SK-N-SH (cell line): Measurements from ENCODE around the gene EEF2K. TPM values are rescaled to one million over a fixed set of nuclear protein-coding genes. Genes with fewer than 3 reads are reported as not detected.
A peak's percentile ranks its signal among the peaks of the same experiment; 100 is the strongest.

ENCODE experiments used
- CTCF ChIA-PET: fragments of 300-600, 350-600 bp; formaldehyde crosslinking; extraction: SDS; loops from one replicate; lab custom pipeline; 2021; lab: Yijun Ruan, JAX
- POLR2A ChIA-PET: fragments of 350-600 bp; sonication (Branson Sonifier 250); formaldehyde crosslinking; extraction: SDS; loops from one replicate; lab custom pipeline; 2020; ENCODE audit warnings: antibody characterized with exemption, inconsistent platforms; lab: Yijun Ruan, JAX
- DNase-seq: peaks from one replicate; pipeline ENCODE4 v3.0.0; 2012
- H2AFZ ChIP-seq: fragments of 200-600 bp; sonication (generic); 2 replicates; pipeline ENCODE4 v1.8.1; 2016; ENCODE audit warnings: antibody characterized with exemption, mild to moderate bottlenecking, low read depth
- H3F3A ChIP-seq: fragments of 200-600 bp; sonication (generic); replicated peaks from 2 replicates; pipeline ENCODE3; 2016; ENCODE audit warnings: antibody characterized with exemption, mild to moderate bottlenecking; ENCODE audit not compliant: insufficient read depth
- H3K27ac ChIP-seq, 2 experiments: fragments of 200-500 bp in 1 of 2; fragments of 200-600 bp in 1 of 2; sonication (Bioruptor generic) in 1 of 2; sonication (generic), shearing (Covaris generic) in 1 of 2; 2 replicates each; pipeline versions ENCODE4 v1.5.1 to v1.6.1; 2014 to 2016; ENCODE audit warnings: low read depth in 2 of 2, inconsistent platforms in 1 of 2, low read length in 1 of 2, mild to moderate bottlenecking in 1 of 2, mixed read lengths in 1 of 2
- H3K27me3 ChIP-seq: fragments of 200-600 bp; sonication (generic), shearing (Covaris generic); 2 replicates; pipeline ENCODE4 v1.6.1; 2016; ENCODE audit warnings: mixed run types; ENCODE audit not compliant: insufficient read depth
- H3K36me3 ChIP-seq, 2 experiments: fragments of 200-500 bp in 1 of 2; fragments of 200-600 bp in 1 of 2; sonication (Bioruptor generic) in 1 of 2; sonication (generic) in 1 of 2; replicated peaks in 1 of 2; 2 replicates each; pipeline versions ENCODE3 to v1.5.1; 2014 to 2016; ENCODE audit warnings: low read length in 1 of 2, mild to moderate bottlenecking in 1 of 2; ENCODE audit not compliant: insufficient read depth in 2 of 2, control insufficient read depth in 1 of 2
- H3K4me1 ChIP-seq, 2 experiments: fragments of 200-500 bp in 1 of 2; fragments of 200-600 bp in 1 of 2; sonication (Bioruptor generic) in 1 of 2; sonication (generic), shearing (Covaris generic) in 1 of 2; 2 replicates each; pipeline versions ENCODE4 v1.5.1 to v1.6.1; 2014 to 2016; ENCODE audit warnings: low read depth in 1 of 2, low read length in 1 of 2, mixed run types in 1 of 2; ENCODE audit not compliant: insufficient read depth in 2 of 2, control insufficient read depth in 1 of 2
- H3K4me2 ChIP-seq: fragments of 200-600 bp; sonication (generic), shearing (Covaris generic); 2 replicates; pipeline ENCODE4 v1.6.1; 2017; ENCODE audit warnings: mixed run types
- H3K4me3 ChIP-seq, 2 experiments: fragments of 200-500 bp in 1 of 2; fragments of 200-600 bp in 1 of 2; sonication (Bioruptor generic) in 1 of 2; sonication (generic), shearing (Covaris generic) in 1 of 2; 2 replicates each; pipeline versions ENCODE4 v1.5.1 to v1.8.1; 2014 to 2016; ENCODE audit warnings: low read depth in 2 of 2, inconsistent platforms in 1 of 2, low read length in 1 of 2, mild to moderate bottlenecking in 1 of 2, mixed read lengths in 1 of 2, moderate library complexity in 1 of 2
- H3K79me2 ChIP-seq: fragments of 200-600 bp; sonication (generic); 2 replicates; pipeline ENCODE4 v1.8.1; 2017; ENCODE audit warnings: mild to moderate bottlenecking; ENCODE audit not compliant: insufficient read depth
- H3K9ac ChIP-seq: fragments of 200-600 bp; sonication (generic); 2 replicates; pipeline ENCODE4 v1.6.1; 2017; ENCODE audit warnings: mixed run types
- H3K9me2 ChIP-seq: fragments of 200-600 bp; sonication (generic); 2 replicates; pipeline ENCODE4 v1.6.1; 2017; ENCODE audit warnings: mixed run types
- H3K9me3 ChIP-seq: fragments of 200-600 bp; sonication (generic); 2 replicates; pipeline ENCODE4 v1.6.1; 2017; ENCODE audit warnings: mixed run types, mild to moderate bottlenecking, moderate library complexity
- H4K20me1 ChIP-seq: fragments of 200-600 bp; sonication (generic); 2 replicates; pipeline ENCODE4 v1.6.1; 2017; ENCODE audit warnings: mild to moderate bottlenecking, mixed run types; ENCODE audit not compliant: insufficient read depth
- ELF1 ChIP-seq: IDR thresholded peaks from 2 replicates; pipeline ENCODE4 v1.4.0; 2012
- EP300 ChIP-seq, 2 experiments: IDR thresholded peaks; 2 replicates each; pipeline versions ENCODE4 v1.4.0 to v1.6.1; 2012; ENCODE audit warnings: borderline replicate concordance in 1 of 2, low read depth in 1 of 2, low read length in 1 of 2
- FOXM1 ChIP-seq: IDR thresholded peaks from 2 replicates; pipeline ENCODE4 v1.4.0; 2012; ENCODE audit warnings: low read depth, mild to moderate bottlenecking
- GABPA ChIP-seq: IDR thresholded peaks from 2 replicates; pipeline ENCODE4 v1.4.0; 2012; ENCODE audit warnings: low read depth, mild to moderate bottlenecking
- GATA2 ChIP-seq: sonication (generic); formaldehyde crosslinking; IDR thresholded peaks from 2 replicates; pipeline ENCODE4 v1.5.0; 2020; ENCODE audit warnings: mild to moderate bottlenecking, missing genetic modification reagents
- JUND ChIP-seq: IDR thresholded peaks from 2 replicates; pipeline ENCODE4 v1.4.0; 2012
- MEF2A ChIP-seq: IDR thresholded peaks from 2 replicates; pipeline ENCODE4 v1.4.0; 2012; ENCODE audit warnings: low read depth, borderline replicate concordance
- RCOR1 ChIP-seq: fragments of 150-350 bp; IDR thresholded peaks from 2 replicates; pipeline ENCODE4 v1.6.1; 2017; ENCODE audit warnings: antibody characterized with exemption, low read length
- RXRA ChIP-seq: IDR thresholded peaks from 2 replicates; pipeline ENCODE4 v1.4.0; 2012; ENCODE audit warnings: low read depth, mild to moderate bottlenecking, borderline replicate concordance
- SIN3A ChIP-seq: IDR thresholded peaks from 2 replicates; pipeline ENCODE4 v1.6.1; 2012; ENCODE audit warnings: low read depth, mild to moderate bottlenecking, low read length, moderate library complexity, borderline replicate concordance
- TCF12 ChIP-seq: IDR thresholded peaks from 2 replicates; pipeline ENCODE4 v1.4.0; 2012
- WGBS: methylation state at CpG from one replicate; pipeline ENCODE4 v1.1.6; 2017; ENCODE audit warnings: low lambda C conversion rate; 5-methylcytosine and 5-hydroxymethylcytosine counted together
- polyA plus RNA-seq, 3 experiments: library from polyadenylated mRNA; depleted of rRNA; stranded (reverse); fragments of >200 nt; gene quantifications; 2 replicates each; pipeline ENCODE4 v1.2.3, GENCODE V29; 2012
- TF ChIP-seq, protein P1 (sequence below): IDR thresholded peaks from 2 replicates; pipeline ENCODE4 v1.4.0; 2012; ENCODE audit warnings: low read depth
- TF ChIP-seq, protein P2 (sequence below): IDR thresholded peaks from 2 replicates; pipeline ENCODE4 v1.6.1; 2012; ENCODE audit warnings: mild to moderate bottlenecking, low read depth, low read length, moderate library complexity
- TF ChIP-seq, protein P3 (sequence below): IDR thresholded peaks from 2 replicates; pipeline ENCODE4 v1.4.0; 2012; ENCODE audit warnings: low read depth, borderline replicate concordance
- TF ChIP-seq, protein P4 (sequence below): fragments of 150-350 bp; IDR thresholded peaks from 2 replicates; pipeline ENCODE4 v1.6.1; 2016; ENCODE audit warnings: mild to moderate bottlenecking, low read depth, low read length
- TF ChIP-seq, protein P5 (sequence below): IDR thresholded peaks from 2 replicates; pipeline ENCODE4; 2012

EEF2K gene
- polyA plus RNA-seq, 1 of the 3 experiments (the other 2 are of a cell fraction) = 8.0 TPM

DNA sequence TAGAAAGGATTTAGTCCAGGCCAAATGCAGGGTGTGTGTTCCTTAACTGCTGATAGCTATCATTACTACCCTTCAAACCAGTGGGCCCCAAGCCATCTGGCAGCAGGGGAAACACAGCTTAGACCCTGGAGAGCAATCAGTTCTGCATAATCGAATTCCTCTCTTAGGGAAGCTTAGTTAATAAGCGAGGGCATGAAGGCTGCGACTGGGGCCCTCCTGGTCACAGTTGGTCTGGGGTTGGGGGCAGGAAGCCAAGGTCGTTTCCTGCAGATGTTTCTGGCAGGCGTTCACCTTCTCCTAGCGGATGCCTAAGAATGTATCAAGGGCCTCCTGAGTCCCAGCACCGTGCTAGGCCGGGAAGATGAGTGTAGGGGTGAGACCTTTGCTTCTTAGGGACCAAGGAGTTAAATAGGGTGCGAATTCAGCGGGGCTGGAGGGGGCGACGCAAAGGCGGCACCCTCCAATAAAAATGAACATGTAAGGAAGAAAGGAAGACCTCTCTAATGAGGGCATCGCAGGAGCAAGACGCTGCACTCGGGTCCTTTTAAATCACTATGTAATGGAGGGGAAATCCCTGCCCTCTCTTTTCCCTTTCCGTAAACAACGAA, 16.5 kb upstream of the EEF2K start:
- peak overlapping the region; percentile 35; the same call in 1 of the 2 replicates for H3K9ac ChIP-seq
- peak overlapping the region; percentile 91 for H3K4me2 ChIP-seq
- H2AFZ ChIP-seq = peak overlapping the region; percentile 84
- peak overlapping the region; percentile 68 to 71 for H3K4me3 ChIP-seq
- ChIA-PET CTCF (interaction anchor here (0.8 to 5.2 kb wide), 32 partner anchors 9 to 248 kb away, joined by 3 to 74 read pairs (median 6); partner anchors contain the start of genes MOSMO, PDZD9, POLR3E and UQCRC2), POLR2A (interaction anchor here (0.6 to 1.3 kb wide), 5 partner anchors 181 to 239 kb away, joined by 3 to 4 read pairs (median 3); partner anchors contain the start of genes MOSMO and UQCRC2)
- H3K36me3 ChIP-seq = no peaks in the 10 kb centered on the region
- 21% methylated on average over 17 of the region's 18 CpGs for WGBS
- H3K4me1 ChIP-seq = peaks cover 3 to 22% of the 10 kb centered on the region in 2 experiments; a peak in 2 of 4 replicates
- H4K20me1 ChIP-seq = no peaks in the 10 kb centered on the region
- TF ChIP-seq GATA2 (CRISPR knock-in tag) (peak; percentile 71), RXRA (no peak), RCOR1 (peak; percentile 50; the same call in 1 of the 2 replicates), EP300 (IDR thresholded peaks at IDR 0.05; ENCODE audit: borderline replicate concordance in 1 of 2, low read depth in 1 of 2, low read length in 1 of 2) (peak in 1 of 2 experiments; percentile 57; a peak in 1 of 4 replicates)
- TF ChIP-seq, protein P1, sequence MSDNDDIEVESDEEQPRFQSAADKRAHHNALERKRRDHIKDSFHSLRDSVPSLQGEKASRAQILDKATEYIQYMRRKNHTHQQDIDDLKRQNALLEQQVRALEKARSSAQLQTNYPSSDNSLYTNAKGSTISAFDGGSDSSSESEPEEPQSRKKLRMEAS = no peak
- no peaks in the 10 kb centered on the region for H3K27me3 ChIP-seq
- DNase-seq = peak; percentile 55
- no peaks in the 10 kb centered on the region for H3K9me2 ChIP-seq
- H3K9me3 ChIP-seq = no peaks in the 10 kb centered on the region
- peaks cover 6% of the 10 kb centered on the region for H3F3A ChIP-seq
- peak overlapping the region; percentile 23 to 72; a peak in 3 of 4 replicates for H3K27ac ChIP-seq
- no peaks in the 10 kb centered on the region for H3K79me2 ChIP-seq

DNA sequence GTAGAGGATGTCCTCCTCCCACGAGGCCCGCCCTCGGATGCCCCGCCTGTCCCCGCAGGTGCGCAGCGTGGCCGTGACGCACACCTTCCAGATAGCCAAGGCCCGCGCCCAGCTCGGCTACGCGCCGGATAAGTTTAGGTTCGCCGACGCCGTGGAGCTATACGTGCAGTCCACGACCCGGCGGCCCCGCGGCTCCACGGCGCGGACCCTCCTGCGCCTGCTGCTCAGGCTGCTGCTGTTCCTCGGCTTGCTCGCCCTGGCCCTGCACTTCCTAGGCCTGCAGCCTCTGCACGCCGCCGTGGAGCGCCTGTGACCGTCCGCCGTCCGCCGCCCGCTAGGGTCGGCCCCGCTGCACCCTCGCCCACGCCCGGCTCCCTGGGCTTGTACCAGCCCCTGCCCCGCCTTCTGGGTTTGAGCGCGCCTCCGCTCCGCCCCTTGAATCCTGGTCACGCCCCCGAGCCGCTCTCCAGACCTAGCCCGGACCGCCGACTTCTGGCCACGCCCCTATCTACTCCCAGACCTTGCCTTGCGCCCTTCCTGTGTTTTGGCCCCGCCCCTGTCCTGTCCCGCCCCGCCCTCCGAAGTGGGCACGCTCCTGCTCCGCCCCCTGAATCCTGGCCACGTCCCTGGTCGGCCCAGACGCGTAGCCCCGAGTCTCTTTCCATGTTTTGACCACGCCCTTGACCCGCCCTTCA, 15.8 kb upstream of the EEF2K start:
- no peaks in the 10 kb centered on the region for H3K36me3 ChIP-seq
- H4K20me1 ChIP-seq = no peaks in the 10 kb centered on the region
- peaks cover 8% of the 10 kb centered on the region for H3F3A ChIP-seq
- POLR2A ChIA-PET = interaction anchor here (1.0 kb wide), 1 partner anchor 181 kb away, joined by 4 read pairs; no protein-coding TSS in a partner anchor
- H3K79me2 ChIP-seq = no peaks in the 10 kb centered on the region
- H3K9me2 ChIP-seq = no peaks in the 10 kb centered on the region
- peaks cover 3 to 25% of the 10 kb centered on the region in 2 experiments; a peak in 2 of 4 replicates for H3K4me1 ChIP-seq
- H3K27ac ChIP-seq = peak overlapping the region; percentile 23 to 72; a peak in 3 of 4 replicates
- WGBS = under 1% methylated on average over 52 of the region's 72 CpGs
- peak; percentile 92 for DNase-seq
- H3K9me3 ChIP-seq = no peaks in the 10 kb centered on the region
- H3K4me2 ChIP-seq = peak overlapping the region; percentile 91
- H3K4me3 ChIP-seq = peak overlapping the region; percentile 68 to 71
- H3K9ac ChIP-seq = peak overlapping the region; percentile 35; the same call in 1 of the 2 replicates
- no peaks in the 10 kb centered on the region for H3K27me3 ChIP-seq
- H2AFZ ChIP-seq = peak overlapping the region; percentile 84
- CTCF ChIA-PET = interaction anchor here (0.9 to 9.3 kb wide), 14 partner anchors 14 to 239 kb away, joined by 3 to 115 read pairs (median 16); partner anchors contain the start of genes MOSMO, PDZD9 and POLR3E
- TF ChIP-seq GABPA = no peak
- TF ChIP-seq, protein P2, sequence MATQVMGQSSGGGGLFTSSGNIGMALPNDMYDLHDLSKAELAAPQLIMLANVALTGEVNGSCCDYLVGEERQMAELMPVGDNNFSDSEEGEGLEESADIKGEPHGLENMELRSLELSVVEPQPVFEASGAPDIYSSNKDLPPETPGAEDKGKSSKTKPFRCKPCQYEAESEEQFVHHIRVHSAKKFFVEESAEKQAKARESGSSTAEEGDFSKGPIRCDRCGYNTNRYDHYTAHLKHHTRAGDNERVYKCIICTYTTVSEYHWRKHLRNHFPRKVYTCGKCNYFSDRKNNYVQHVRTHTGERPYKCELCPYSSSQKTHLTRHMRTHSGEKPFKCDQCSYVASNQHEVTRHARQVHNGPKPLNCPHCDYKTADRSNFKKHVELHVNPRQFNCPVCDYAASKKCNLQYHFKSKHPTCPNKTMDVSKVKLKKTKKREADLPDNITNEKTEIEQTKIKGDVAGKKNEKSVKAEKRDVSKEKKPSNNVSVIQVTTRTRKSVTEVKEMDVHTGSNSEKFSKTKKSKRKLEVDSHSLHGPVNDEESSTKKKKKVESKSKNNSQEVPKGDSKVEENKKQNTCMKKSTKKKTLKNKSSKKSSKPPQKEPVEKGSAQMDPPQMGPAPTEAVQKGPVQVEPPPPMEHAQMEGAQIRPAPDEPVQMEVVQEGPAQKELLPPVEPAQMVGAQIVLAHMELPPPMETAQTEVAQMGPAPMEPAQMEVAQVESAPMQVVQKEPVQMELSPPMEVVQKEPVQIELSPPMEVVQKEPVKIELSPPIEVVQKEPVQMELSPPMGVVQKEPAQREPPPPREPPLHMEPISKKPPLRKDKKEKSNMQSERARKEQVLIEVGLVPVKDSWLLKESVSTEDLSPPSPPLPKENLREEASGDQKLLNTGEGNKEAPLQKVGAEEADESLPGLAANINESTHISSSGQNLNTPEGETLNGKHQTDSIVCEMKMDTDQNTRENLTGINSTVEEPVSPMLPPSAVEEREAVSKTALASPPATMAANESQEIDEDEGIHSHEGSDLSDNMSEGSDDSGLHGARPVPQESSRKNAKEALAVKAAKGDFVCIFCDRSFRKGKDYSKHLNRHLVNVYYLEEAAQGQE = no peak
- TF ChIP-seq RXRA = no peak
- TF ChIP-seq ELF1 = no peak
- TF ChIP-seq, protein P3, sequence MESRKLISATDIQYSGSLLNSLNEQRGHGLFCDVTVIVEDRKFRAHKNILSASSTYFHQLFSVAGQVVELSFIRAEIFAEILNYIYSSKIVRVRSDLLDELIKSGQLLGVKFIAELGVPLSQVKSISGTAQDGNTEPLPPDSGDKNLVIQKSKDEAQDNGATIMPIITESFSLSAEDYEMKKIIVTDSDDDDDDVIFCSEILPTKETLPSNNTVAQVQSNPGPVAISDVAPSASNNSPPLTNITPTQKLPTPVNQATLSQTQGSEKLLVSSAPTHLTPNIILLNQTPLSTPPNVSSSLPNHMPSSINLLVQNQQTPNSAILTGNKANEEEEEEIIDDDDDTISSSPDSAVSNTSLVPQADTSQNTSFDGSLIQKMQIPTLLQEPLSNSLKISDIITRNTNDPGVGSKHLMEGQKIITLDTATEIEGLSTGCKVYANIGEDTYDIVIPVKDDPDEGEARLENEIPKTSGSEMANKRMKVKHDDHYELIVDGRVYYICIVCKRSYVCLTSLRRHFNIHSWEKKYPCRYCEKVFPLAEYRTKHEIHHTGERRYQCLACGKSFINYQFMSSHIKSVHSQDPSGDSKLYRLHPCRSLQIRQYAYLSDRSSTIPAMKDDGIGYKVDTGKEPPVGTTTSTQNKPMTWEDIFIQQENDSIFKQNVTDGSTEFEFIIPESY = no peak
- no peak for TF ChIP-seq RCOR1
- TF ChIP-seq SIN3A = 0 out of 2 replicates have a peak, but pooled peaks have one; percentile 14
- no peak for TF ChIP-seq MEF2A
- no peak for TF ChIP-seq JUND
- TF ChIP-seq FOXM1 = no peak
- TF ChIP-seq, protein P4, sequence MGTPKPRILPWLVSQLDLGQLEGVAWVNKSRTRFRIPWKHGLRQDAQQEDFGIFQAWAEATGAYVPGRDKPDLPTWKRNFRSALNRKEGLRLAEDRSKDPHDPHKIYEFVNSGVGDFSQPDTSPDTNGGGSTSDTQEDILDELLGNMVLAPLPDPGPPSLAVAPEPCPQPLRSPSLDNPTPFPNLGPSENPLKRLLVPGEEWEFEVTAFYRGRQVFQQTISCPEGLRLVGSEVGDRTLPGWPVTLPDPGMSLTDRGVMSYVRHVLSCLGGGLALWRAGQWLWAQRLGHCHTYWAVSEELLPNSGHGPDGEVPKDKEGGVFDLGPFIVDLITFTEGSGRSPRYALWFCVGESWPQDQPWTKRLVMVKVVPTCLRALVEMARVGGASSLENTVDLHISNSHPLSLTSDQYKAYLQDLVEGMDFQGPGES = no peak
- TF ChIP-seq, protein P5, sequence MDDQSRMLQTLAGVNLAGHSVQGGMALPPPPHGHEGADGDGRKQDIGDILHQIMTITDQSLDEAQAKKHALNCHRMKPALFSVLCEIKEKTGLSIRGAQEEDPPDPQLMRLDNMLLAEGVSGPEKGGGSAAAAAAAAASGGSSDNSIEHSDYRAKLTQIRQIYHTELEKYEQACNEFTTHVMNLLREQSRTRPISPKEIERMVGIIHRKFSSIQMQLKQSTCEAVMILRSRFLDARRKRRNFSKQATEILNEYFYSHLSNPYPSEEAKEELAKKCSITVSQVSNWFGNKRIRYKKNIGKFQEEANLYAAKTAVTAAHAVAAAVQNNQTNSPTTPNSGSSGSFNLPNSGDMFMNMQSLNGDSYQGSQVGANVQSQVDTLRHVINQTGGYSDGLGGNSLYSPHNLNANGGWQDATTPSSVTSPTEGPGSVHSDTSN = peak; percentile 66
- no peak for TF ChIP-seq TCF12
